ENCODE results near the gene EDDM3A. TPM values are rescaled to one million over a fixed set of nuclear protein-coding genes. Genes with fewer than 3 reads are reported as not detected.

EDDM3A gene
- polyA plus RNA-seq, 1 of the 3 experiments (the other 2 are of a cell fraction) = not detected

GRCh38 chr14:20707622-20708021, 38.1 kb upstream of the EDDM3A start:
- ChIA-PET POLR2A (no interaction called here), CTCF (interaction anchor here (0.6 to 2.2 kb wide), 3 partner anchors 10 to 263 kb away, joined by 3 to 9 read pairs (median 5); no protein-coding TSS in a partner anchor)
- 27% methylated on average over 2 of the region's 2 CpGs for WGBS (ENCODE audit: low lambda C conversion rate)
- H3F3A ChIP-seq (replicated peaks; ENCODE audit: insufficient read depth) = no peaks in the 10 kb centered on the region
- H3K4me3 ChIP-seq (ENCODE audit: low read depth in 2 of 2, low read length in 1 of 2) = no peak overlapping the region
- no peaks in the 10 kb centered on the region for H3K79me2 ChIP-seq (ENCODE audit: insufficient read depth)
- H3K4me1 ChIP-seq (ENCODE audit: control insufficient read depth in 1 of 2, insufficient read depth in 2 of 2, low read depth in 1 of 2, low read length in 1 of 2) = no peaks in the 10 kb centered on the region
- H3K9ac ChIP-seq = no peak overlapping the region
- H2AFZ ChIP-seq (ENCODE audit: low read depth) = no peak overlapping the region
- TF ChIP-seq, protein P1, sequence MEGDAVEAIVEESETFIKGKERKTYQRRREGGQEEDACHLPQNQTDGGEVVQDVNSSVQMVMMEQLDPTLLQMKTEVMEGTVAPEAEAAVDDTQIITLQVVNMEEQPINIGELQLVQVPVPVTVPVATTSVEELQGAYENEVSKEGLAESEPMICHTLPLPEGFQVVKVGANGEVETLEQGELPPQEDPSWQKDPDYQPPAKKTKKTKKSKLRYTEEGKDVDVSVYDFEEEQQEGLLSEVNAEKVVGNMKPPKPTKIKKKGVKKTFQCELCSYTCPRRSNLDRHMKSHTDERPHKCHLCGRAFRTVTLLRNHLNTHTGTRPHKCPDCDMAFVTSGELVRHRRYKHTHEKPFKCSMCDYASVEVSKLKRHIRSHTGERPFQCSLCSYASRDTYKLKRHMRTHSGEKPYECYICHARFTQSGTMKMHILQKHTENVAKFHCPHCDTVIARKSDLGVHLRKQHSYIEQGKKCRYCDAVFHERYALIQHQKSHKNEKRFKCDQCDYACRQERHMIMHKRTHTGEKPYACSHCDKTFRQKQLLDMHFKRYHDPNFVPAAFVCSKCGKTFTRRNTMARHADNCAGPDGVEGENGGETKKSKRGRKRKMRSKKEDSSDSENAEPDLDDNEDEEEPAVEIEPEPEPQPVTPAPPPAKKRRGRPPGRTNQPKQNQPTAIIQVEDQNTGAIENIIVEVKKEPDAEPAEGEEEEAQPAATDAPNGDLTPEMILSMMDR (IDR thresholded peaks at IDR 0.05) = no peak
- TF ChIP-seq RFX5 (IDR thresholded peaks at IDR 0.05; ENCODE audit: low read length) (no peak), SMC3 (IDR thresholded peaks at IDR 0.05; ENCODE audit: low read depth, low read length) (no peak), EZH2phosphoT487 (IDR thresholded peaks at IDR 0.05; ENCODE audit: borderline replicate concordance, low read depth) (no peak), FOXJ3 (CRISPR knock-in tag; IDR thresholded peaks at IDR 0.05) (no peak)
- no peak overlapping the region for H3K27ac ChIP-seq (ENCODE audit: low read depth in 2 of 2, low read length in 1 of 2)
- H3K4me2 ChIP-seq = no peak overlapping the region
- H3K27me3 ChIP-seq (ENCODE audit: insufficient read depth) = peaks cover 34% of the 10 kb centered on the region
- no peaks in the 10 kb centered on the region for H3K9me2 ChIP-seq
- no peaks in the 10 kb centered on the region for H3K9me3 ChIP-seq
- no peaks in the 10 kb centered on the region for H3K36me3 ChIP-seq (replicated peaks in 1 of 2; ENCODE audit: control insufficient read depth in 1 of 2, insufficient read depth in 2 of 2, low read length in 1 of 2)
- no peak for DNase-seq
- H4K20me1 ChIP-seq (ENCODE audit: insufficient read depth) = no peaks in the 10 kb centered on the region

DNA sequence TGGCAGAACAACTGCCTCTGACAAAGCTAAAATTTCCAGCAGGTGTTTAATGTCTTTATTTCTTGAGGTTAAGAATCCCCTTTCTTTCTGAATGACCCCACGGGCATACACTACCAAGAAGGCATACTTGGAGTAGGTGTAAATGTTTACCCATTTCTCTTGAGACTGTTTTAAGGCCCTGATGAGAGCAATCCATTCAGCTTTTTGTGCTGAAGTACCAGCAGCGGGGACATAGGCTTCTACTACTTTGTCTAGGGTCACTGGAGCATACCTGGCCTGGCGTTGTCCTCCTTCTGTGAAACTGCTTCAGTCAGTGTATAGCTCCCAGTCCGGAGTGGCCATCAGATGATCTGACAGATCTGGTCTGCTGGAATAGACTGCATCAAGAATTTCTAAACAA, 34.4 kb upstream of the EDDM3A start:
- Histone ChIP-seq H2AFZ (ENCODE audit: low read depth) (no peak overlapping the region), H3K27me3 (ENCODE audit: insufficient read depth) (peaks cover 32% of the 10 kb centered on the region), H3K4me2 (no peak overlapping the region), H3K36me3 (replicated peaks in 1 of 2; ENCODE audit: control insufficient read depth in 1 of 2, insufficient read depth in 2 of 2, low read length in 1 of 2) (no peaks in the 10 kb centered on the region), H3K4me3 (ENCODE audit: low read depth in 2 of 2, low read length in 1 of 2) (no peak overlapping the region), H3K27ac (ENCODE audit: low read depth in 2 of 2, low read length in 1 of 2) (no peak overlapping the region), H3K9ac (no peak overlapping the region), H4K20me1 (ENCODE audit: insufficient read depth) (no peaks in the 10 kb centered on the region), H3K79me2 (ENCODE audit: insufficient read depth) (no peaks in the 10 kb centered on the region), H3K9me3 (no peaks in the 10 kb centered on the region), H3K9me2 (no peaks in the 10 kb centered on the region), H3K4me1 (ENCODE audit: control insufficient read depth in 1 of 2, insufficient read depth in 2 of 2, low read depth in 1 of 2, low read length in 1 of 2) (no peaks in the 10 kb centered on the region), H3F3A (replicated peaks; ENCODE audit: insufficient read depth) (no peaks in the 10 kb centered on the region)
- TF ChIP-seq EZH2phosphoT487 (IDR thresholded peaks at IDR 0.05; ENCODE audit: borderline replicate concordance, low read depth) (no peak), RCOR1 (IDR thresholded peaks at IDR 0.05; ENCODE audit: low read length) (no peak), FOXM1 (IDR thresholded peaks at IDR 0.05; ENCODE audit: low read depth) (no peak), JUND (IDR thresholded peaks at IDR 0.05) (no peak), PBX3 (IDR thresholded peaks at IDR 0.05) (no peak), MXI1 (IDR thresholded peaks at IDR 0.05; ENCODE audit: low read depth, low read length) (no peak), SMC3 (IDR thresholded peaks at IDR 0.05; ENCODE audit: low read depth, low read length) (no peak), FOSL2 (IDR thresholded peaks at IDR 0.05; ENCODE audit: borderline replicate concordance, low read depth) (no peak)
- TF ChIP-seq, protein P1 (IDR thresholded peaks at IDR 0.05) = no peak
- 3% methylated on average over 4 of the region's 4 CpGs for WGBS (ENCODE audit: low lambda C conversion rate)
- CTCF ChIA-PET = interaction anchor here (0.9 to 1.0 kb wide), 2 partner anchors 146 to 259 kb away, joined by 3 read pairs; no protein-coding TSS in a partner anchor
- POLR2A ChIA-PET = no interaction called here
- DNase-seq = no peak
